Right ventricle myocardium inferior (tissue), 1 donor: ENCODE data around the gene SERP2. TPM values are rescaled to one million over a fixed set of nuclear protein-coding genes. Genes with fewer than 3 reads are reported as not detected.

ENCODE experiments used
- ATAC-seq: fragments of 200-7000 bp; cut with Tn5 transposase; one replicate; pipeline ENCODE4 v1.9.1; 2020; ENCODE audit warnings: mild to moderate bottlenecking, moderate library complexity
- DNase-seq: peaks from one replicate; pipeline ENCODE4 v3.0.0; 2021; ENCODE audit errors: missing footprints
- intact Hi-C: fragments of 100-400 bp; cut with DNase I; formaldehyde crosslinking; loops from one replicate; pipeline ENCODE4 v1.11.0; 2022
- total RNA-seq: library from RNA; stranded (reverse); fragmentation: NEBNext Ultra II Directional; extraction: Animal tissue kit (Norgen Biotek cat#: 25700); gene quantifications from one replicate; pipeline ENCODE4 v1.2.1, GENCODE V29; 2021
- donor health status: DM: no; HTN: yes; CAD: no; lungs with severe emphysema.

SERP2 gene
- total RNA-seq, 1 donor from 2014 or later: 15.7 TPM

DNA sequence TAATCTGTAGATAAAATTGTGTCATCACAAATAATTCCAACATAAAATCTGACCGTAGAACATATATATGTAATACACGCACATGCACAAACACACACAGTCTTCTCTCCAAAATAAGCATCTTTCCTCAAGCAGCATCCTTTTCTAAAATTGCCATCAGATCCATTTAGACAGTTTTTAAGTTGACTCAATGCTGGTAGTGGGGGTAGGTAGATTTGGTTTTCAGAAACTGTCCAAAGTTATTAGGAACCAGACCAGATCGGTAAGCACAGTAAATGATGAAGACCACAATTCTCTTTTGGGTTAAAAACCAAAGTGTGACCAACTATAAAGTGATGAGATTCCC lies 64.6 kb downstream of the SERP2 start:
- DNase-seq (no peak), ATAC-seq (no peak)
- intact Hi-C loops: loop anchor here (1.0 to 5.0 kb wide), 3 partner anchors 296 to 530 kb away; no protein-coding TSS in a partner anchor

DNA sequence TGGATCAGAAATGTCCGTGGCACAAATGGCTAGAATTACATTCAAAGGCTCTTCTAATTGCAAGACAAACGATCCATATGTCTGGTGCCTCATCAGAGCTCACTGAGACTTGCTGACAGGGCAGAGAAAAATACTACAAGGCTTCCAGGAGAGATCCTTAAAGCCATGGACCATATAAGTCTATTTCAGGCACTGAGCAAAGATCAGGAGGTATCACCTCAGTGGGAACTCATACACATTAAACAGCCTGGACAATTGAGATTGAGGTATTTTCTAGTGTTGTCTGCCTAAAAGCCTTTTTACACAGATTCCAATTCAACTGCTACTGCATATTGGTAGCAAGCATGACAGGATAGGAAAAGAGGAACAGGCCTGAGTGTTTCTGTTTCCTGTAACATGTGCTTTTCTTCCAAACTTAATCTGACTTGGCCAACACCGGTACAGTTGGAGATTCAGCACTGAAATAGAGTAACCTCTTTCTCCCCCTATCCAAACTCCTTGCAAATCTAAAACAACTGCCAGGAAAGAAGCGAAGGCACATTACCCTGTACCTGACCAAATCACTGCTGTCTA lies 65.9 kb downstream of the SERP2 start:
- DNase-seq (no peak), ATAC-seq (no peak)
- intact Hi-C loops: loop anchor here (5.0 kb wide), 1 partner anchor 297 kb away; no protein-coding TSS in a partner anchor

GRCh38 chr13:44440046-44440608 lies 66.5 kb downstream of the SERP2 start:
- intact Hi-C loops: no loop called here
- ATAC-seq (no peak), DNase-seq (no peak)

Other genes starting within 250 kb of the SERP2 start
- gene TSC22D1, start 202.5 kb downstream of the SERP2 start, total RNA-seq: 195 TPM